Activated CD8-positive, alpha-beta memory T cell treated with anti-CD3 and anti-CD28 coated beads, Interleukin-2, amount 50 U/mL, for 48 hours (primary cell): ENCODE measurements around the gene SUPV3L1.

Experiments
- DNase-seq: peaks from one replicate; pipeline ENCODE4 v3.0.0-alpha.2; 2020

SUPV3L1 gene

DNA sequence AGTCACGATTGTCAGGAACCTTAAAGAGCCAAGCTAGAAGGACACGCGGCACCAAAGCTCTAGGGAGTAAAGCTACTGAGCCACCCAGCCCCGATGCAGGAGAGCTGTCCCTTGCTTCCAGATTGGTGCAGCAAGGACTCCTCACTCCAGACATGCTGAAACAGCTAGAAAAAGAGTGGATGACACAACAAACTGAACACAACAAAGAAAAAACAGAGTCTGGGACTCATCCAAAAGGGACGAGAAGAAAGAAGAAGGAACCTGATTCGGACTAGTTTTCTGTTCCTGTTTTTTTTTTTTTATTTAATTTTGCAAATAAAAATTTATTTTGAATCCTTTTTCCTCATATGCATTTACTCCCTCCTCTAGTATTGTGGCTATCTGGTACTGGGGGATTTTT is 28.7 kb downstream of the SUPV3L1 start:
- no peak for DNase-seq

DNA sequence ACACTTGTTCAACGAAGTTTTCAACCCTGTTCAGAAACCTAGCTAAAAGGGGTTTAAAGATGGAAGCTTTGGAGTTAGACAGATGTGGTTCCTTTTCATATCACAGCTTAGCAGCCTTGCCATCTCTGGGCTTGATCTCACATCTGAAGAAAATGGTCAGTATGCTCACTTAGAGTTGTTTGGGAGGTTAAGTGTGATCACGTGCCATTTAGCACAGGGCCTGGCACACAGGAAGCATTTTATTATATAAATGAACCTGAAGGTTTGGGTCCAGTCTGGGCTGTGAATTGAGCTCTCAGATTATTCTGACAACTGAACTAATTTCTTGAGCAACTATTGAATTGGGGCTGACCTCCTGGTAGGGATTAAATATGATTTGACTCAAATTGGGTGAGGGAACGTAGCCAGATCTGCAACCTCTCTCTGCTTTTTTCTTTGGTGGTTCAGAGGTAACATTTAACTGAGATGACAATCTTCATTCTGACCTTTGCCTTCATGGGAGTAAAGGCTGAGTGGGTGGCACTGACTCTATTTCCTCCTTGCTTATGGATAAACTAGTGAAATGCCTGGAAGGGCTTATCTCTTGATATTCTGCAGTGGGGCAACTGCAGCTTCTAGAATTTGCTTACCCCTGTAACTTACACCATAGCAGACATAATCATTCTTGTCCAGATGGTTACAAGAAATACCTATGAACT is 29.9 kb downstream of the SUPV3L1 start:
- no peak for DNase-seq

DNA sequence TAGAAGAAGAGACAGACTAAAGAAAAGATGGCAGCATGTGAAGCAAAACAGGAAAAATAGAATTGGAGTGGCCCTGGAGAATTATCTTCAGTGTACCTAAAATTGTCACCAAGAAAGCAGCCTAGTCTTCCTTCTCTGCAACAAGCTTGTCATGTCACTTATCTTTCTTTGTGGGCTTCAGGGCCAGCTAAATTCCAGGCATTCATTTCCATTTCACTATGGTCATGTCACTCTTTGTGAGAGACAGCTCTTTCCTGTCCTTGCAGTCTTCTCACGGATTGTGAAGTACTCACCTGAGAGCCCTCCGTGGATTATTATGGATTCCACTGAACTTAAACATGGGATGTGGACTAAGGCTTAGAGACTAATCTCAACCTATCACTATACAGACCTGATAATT is 31.1 kb downstream of the SUPV3L1 start:
- no peak for DNase-seq

DNA sequence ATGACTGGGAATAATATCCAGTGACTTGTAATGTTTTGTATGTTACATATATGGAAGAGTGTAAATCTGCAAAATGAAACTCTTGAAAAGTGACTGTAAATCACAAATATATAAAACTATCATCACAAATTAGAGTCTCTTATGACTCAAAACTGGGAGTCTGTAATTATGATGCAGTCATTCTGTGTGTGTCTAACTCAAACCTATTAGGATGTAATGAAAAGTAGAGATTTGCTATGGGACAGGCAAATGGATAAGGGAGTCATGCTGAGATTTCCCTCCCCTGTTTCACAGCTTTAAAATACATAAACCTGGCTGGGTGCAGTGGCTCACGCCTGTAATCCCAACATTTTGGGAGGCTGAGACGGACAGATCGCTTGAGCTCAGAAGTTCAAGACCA is 31.5 kb downstream of the SUPV3L1 start:
- no peak for DNase-seq

DNA sequence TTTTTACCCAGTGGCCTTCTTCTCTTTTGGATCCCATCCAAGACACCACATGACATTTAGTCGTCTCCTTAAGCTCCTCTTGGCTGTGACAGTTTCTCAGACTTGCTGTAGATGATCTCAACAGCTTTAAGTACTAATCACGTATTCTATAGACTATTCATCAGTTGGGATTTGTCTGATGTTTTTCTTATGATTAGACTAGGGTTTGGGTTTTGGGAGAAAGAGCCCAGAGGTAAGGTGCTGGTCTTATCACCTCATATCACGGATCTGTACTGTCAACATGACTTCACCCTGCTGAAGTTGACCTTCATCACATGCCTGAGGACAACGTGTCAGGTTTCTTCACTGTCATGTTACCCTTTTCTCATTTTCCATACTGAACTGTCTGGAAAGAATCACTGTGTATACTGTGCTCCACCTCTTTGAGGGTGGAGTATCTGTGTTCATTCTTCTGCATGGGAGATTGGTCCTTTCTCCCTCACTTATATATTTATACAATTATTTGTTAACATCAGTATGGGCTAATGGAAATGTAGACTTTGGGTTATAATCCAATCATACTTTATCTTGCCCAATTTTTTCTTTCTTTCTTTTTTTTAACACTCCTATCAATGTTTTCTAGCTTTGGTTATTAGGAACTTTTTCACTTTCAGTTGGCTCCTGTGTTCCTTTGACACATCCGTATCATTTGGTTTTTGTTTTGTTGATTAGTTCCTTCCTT is 33.7 kb downstream of the SUPV3L1 start:
- no peak for DNase-seq

DNA sequence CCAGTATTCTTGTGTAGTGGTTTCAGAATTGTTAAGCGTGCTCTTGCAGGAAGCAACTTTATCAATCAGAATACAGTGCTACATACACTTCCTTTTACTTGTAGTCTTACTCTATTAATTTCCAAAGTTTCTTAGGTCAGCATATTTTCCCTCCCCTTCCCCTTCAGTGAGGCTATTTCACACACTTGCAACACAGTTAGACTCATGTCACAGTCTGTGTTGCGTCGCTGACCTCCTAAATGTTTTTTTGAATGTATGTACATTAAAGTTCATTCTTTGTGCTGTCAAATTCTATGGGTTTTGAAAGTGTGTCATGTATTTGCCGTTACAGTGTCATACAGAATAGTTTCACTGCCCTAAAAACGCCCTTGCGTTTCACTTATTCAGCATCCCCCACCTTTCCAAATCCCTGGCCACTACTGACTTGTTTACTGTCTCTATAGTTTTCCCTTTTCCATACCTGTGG is 34.7 kb downstream of the SUPV3L1 start:
- DNase-seq: no peak

DNA sequence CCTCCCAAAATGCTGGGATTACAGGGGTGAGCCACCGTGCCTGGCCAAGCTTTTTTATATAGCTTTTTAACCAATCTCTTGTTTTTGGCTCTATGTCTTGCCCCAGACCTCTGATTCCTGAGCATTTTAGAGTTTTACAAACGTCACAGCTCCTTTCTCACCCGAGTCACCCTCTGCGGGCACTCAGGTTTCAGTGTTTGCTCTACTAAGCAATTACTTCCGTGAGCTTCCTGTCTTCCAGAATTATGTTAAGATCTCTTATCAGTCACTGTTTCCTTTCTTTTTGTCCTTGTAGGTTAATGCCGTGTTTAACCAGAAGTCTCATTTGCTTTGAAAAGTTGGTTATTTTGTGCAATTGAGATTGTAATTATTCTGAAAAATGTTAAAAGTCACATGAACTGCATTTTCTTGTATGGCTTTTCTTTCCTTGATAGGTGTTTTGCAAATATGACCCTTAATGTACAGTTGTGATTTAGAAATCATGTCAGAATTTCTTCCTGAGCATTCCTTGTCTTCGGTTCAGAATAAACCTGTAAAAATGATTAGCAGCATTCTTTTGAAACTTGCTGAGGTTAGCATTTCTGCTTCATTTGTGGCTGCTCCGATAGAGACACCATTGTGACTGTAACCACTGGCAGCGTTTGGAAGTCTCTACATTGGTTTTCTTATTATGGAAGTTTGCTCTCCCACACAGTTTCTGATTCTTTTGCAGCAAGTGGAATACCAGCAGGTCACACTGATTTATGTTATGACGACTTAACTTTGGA is 35.6 kb downstream of the SUPV3L1 start:
- no peak for DNase-seq

DNA sequence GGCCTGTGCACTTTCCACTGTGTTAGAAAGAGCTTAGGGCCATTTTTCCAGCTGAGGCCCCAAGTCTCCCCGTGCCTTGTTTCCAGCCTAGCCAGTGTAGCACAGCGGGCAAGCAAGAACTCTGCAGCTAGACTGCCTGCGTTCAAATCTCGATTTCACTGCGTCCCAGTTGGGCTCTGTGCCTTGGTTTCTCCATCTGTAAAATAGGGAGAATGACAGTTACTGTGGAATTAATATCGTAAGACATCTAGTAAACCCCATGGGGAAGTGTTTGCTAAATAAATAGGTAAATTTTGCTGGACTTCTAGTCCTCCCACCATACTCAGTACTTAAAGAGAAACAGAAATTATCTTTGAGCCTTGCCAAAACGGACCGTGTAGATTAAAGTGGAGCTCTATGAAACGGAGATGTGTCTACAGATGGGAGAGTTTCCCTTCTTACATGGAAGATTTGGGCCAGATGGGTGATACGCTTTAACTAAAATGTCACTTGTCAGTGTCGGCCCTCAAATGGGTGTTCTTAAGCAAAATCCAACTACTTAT is 36.6 kb downstream of the SUPV3L1 start:
- DNase-seq: no peak

DNA sequence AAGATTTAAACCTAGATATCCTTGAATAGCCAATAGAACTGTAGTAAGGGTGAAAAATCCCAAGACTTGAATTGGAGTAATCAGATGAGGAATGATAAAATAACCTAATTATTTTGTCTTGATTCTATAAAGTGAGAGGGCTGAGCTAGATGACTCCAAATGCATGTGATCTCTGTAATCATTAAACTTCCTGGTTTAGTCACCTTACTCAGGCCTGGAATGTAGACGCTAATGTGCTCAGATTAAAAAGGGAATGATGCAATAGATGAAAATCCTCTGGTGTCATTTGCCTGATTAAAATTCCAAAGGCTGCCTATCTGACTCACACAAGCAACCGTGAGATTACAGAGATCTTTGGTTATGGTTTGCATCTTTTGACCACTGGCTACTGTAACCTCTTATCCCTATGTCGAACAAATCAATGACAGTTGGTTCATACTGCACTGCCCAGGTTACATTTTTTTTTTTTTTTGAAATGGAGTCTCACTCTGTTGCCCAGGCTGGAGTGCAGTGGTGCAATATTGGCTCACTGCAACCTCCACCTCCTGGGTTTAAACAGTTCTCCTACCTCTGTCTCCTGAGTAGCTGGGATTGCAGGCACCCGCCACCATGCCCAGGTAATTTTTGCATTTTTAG is 37.2 kb downstream of the SUPV3L1 start:
- no peak for DNase-seq

DNA sequence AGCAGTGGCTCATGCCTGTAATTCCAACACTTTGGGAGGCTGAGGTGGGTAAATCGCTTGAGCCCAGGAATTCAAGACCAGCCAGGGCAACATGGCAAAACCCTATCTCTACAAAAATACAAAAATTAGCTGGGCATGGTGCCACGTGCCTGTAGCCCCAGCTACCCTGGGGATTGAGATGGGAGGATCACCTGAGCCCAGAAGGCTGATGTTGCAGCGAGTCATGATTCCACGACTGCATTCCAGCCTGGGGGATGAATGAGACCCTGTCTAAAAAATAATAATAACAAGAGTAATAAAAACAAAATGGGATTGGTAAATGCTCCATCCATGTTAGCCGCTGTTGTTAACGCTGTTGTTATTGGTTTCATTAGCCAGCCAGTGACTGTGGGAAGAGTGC is 38.8 kb downstream of the SUPV3L1 start:
- no peak for DNase-seq

DNA sequence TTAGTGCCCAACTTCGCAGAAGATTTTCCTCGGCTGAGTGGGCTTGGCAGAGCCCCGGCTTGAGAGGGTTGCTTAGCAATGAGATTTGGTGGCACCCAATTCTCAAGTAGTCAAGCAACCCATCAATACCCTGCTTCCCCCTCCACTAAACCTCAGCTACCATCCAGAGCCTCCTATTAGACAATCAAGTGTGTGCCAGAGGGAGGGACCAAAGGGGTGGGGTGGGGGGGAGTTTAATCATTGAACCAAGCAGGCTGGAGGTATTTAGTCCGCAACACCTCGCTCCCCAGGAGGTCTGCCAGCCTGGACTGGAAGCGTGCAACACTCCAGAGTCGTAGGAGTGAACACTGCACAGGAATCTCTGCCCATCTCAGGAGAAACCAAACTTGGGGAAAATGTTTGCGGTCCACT is 40.0 kb downstream of the SUPV3L1 start, which contains the start of gene HKDC1:
TSS of gene HKDC1 (plus strand) at position 292 of the 411 bp plus-strand sequence. CDS start at position 396, 104 bp downstream.
- DNase-seq: no peak

DNA sequence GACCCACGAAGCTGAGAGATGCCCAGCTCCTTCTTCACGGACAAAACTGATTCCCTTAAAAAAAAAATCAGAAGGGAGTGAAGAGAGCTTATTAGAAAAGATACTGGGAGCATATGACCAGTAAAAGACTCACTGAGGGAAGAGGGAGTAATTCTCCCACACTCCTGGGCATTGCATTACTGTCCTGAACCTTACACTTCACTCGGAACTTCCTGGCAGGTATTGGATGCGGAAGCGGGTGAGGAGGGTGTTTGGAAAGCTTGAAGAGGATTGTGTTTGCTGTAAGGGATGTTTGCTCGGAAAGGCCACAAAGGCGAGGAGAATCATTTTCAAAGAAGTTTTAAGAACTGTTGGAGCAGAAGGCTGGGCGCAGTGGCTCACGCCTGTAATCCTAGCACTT is 40.5 kb downstream of the SUPV3L1 start:
- no peak for DNase-seq

DNA sequence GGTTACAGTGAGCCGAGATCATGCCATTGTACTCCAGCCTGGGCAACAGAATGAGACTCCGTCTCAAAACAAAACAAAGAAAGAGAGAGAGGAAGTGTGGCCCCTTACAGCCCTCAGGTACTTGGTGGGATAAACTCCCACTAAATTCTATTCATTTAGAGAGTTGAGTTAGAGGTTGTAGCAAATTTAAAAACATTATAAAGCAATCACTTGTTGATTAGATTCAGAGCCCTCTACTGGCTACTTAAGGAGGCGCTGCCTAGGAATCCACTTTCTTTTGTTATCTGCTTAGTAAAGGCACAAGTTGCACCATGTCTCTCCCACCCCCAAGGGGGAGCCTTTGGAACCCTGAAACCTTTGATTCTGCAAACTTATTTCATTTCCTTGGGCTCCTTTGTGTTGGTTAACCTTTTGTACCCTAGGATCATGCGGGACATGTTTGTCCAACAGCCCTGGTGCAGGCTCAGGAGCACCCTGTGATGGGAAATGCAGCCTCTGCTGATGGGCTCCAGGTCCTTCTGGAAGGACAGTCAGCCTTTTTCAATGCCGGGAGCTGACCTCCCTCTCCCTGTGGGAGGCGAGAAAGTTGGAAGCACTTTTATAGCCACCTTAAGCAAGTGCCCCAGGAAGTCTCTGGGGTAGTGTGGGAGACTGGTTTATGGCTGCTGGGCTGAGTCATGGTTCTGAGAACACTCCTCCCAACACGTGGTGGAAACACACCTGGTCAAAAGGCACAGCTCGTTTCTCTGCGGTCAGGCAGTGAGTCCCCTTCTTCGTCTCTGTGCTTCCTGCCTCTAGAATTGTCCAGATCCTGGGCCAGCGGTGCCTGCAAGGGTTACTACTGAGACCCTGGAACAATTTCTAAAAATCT is 42.4 kb downstream of the SUPV3L1 start:
- peak; percentile 80 for DNase-seq

DNA sequence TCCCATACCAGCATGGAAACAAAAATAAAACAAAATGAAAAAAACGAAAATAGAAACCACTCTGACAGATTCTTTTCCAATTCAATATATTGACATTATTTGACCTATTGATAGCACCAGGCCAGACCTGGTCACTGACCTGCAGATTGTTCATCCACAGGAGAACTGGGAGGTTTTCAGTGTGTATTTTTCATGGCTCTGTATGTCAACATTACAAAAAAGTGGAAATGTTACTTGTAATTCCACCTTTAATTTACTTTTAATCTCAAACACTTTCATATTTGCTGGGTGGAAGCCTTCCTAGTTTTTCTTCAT is 43.0 kb downstream of the SUPV3L1 start:
- DNase-seq: no peak

DNA sequence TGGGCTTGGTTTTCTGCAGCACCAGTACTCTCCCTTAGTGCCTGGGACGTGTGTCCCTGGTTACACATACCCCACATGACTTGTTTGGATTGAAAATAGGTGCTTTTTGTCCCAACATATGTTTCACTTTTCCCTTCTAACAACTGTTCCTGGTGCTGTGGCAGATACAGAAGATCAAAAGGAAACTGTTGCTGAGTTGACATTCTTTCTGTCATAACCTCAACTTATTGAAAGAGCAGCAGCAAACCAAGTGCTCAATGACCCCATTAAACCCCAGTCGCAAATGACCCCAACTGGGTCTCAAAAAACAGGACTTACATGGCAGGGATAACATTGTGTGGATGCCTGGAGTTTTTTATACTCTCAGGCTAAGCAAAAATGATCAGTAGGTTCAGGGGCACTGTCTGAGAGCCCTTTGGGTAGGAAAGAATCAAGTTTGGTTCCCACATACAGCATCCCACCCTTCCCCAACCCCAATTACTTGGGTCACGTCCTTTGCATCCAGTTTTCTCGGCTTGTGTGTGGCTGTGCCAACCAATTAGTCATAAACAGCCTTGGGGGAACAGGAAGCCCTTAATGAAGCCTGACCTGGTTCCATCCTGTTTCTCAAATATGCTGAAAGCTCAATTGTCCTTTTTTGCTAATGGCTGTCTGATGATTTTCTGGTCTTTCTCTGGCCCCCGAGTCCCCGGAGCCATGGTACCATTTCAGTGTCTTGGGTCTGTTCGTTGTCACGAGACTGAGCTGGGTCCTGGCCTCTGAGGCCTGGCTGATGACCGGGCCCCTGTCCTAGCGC is 45.0 kb downstream of the SUPV3L1 start:
- no peak for DNase-seq

DNA sequence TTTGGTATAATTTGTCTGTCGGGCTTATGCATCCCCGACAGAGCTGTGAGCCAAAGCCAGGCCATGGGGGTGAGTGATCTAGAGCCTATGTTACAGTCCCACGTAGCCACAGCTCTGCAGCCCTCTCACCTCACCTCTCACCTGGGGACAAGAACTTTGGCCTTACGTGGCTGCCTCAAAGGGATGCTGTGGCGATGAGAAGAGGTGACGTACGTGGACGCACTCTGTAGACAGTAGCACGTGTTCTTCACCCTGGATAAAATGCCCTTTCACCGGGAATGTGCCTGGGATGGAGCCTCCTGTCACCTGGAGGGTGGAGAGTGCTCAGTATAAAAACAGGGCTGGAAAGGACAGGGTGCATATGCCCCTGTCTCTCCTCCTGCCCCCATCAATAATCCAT is 45.6 kb downstream of the SUPV3L1 start:
- DNase-seq: no peak

DNA sequence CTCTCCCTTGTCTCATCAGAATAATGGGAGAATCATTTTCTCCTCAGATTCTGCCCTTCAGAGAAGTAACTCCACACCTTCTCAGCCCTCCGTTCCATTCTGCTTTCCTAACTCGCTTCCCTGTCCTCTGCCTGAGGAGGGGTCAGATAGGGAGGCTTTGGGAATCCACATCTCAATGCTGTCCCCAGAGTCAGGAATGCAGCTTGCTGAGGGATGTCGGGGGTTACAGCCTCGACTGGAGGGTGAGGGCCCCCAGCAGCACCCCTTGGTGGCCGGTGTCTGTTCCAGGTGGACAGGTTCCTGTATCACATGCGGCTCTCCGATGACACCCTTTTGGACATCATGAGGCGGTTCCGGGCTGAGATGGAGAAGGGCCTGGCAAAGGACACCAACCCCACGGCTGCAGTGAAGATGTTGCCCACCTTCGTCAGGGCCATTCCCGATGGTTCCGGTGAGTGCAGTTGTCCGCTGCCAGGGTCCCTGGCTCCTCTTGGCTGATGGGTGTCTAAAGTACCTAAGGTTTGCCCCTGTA is 47.0 kb downstream of the SUPV3L1 start:
- no peak for DNase-seq

DNA sequence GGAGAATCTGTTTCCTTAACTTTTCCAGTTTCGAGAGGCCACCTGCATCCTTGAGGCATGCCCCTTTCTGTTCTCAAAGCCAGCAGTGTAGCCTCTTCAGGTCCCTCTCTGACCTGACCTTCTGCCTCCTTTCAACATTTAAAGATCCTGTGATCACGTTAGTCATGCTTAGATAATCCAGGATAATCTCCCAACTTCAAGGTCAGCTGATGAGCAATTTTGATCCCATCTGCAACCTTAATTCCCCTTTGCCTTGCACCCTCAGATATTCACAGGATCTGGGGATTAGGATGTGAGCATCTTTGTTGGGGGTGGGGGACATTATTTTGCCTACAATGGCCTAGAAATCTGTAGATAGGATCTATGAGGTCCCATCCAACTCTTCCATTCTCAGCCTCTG is 48.1 kb downstream of the SUPV3L1 start:
- no peak for DNase-seq

DNA sequence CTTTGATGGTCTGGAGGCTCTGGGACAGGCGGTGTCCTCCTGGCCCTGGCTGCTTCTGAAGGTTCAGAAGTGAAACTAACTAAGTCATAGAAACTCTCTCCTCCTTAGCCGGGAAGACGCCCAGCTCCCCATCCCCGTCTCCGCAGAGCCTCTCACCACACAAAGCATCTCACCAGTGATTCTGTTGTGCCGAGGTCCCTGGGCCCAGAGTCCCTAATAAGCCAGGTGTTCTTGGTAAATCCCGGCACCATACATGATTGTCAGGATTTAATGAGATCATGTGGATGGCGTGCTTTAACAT is 49.5 kb downstream of the SUPV3L1 start:
- DNase-seq: no peak

DNA sequence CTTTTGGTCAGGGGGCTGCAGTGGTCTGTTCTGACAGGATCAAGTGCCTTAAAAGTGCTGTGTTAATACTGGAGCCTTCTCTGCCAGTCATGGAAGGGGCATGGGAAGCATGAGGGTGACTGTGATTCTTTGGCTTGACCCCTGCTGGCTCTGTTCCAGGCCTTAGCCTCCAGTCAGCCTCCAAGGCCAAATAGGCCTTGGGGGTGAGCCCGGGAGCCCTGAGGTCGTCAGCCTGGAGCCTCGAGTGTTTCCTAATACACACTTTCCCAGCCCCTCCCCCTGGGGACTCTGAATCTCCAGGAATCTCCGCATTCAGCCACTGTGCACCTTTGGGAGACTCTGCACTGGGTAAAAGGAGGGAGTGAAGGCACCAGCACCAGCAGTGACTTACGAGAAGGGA is 50.1 kb downstream of the SUPV3L1 start:
- DNase-seq: no peak

DNA sequence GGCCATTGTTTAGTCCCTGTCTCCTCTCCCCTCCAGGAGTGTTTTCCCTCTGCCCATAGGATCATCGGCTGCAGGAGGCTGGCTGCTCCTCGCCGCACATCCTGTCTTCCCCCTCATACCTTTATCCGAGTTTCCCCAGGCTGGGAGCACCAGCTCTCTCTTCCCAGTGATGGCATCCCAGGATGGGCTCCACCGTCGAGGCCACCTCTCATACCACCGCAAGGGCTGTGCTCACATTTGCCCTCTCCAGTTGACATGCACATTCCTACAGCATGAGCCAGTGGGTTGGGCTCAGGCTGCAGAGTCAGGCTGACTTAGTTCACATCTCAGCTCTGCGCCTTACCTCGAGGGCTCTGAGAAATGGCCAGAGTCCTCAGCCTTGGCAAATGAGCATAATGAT is 52.2 kb downstream of the SUPV3L1 start:
- DNase-seq: no peak
